GM23338 (cell line): ENCODE data around the gene MKI67.

Experiments used
- CREB1 ChIP-seq: fragments of 250-450 bp; sonication (Bioruptor Pico); IDR thresholded peaks from 2 replicates; pipeline ENCODE4 v1.5.0; 2020; ENCODE audit warnings: low read depth, mild to moderate bottlenecking, moderate library complexity
- EZH2 ChIP-seq: fragments of 200-600 bp; sonication (generic); IDR thresholded peaks from one replicate; pipeline ENCODE4 v1.8.0; 2017; ENCODE audit warnings: antibody characterized with exemption, mild to moderate bottlenecking, low read depth; ENCODE audit not compliant: unreplicated experiment
- EZH2phosphoT487 ChIP-seq: fragments of 200-600 bp; sonication (generic); IDR thresholded peaks from one replicate; pipeline ENCODE4 v1.8.1; 2018; ENCODE audit warnings: antibody characterized with exemption; ENCODE audit not compliant: unreplicated experiment
- JUNB ChIP-seq: IDR thresholded peaks from one replicate; pipeline ENCODE4 v1.6.1; 2016; ENCODE audit warnings: antibody characterized with exemption; ENCODE audit not compliant: unreplicated experiment
- POLR2AphosphoS5 ChIP-seq: IDR thresholded peaks from 2 replicates; pipeline ENCODE4 v1.6.1; 2016; ENCODE audit warnings: antibody characterized with exemption, low read depth
- STAT1 ChIP-seq: IDR thresholded peaks from one replicate; pipeline ENCODE4 v1.6.1; 2016; ENCODE audit warnings: antibody characterized with exemption; ENCODE audit not compliant: unreplicated experiment
- ZNF331 ChIP-seq: fragments of 250-450 bp; sonication (Bioruptor Pico); IDR thresholded peaks from 2 replicates; pipeline ENCODE4 v1.5.0; 2020; ENCODE audit warnings: low read depth, mild to moderate bottlenecking, moderate library complexity
- TF ChIP-seq, protein P1 (sequence below), 2 experiments: fragments of 200-600 bp in 1 of 2; sonication (generic) in 1 of 2; conservative IDR thresholded peaks; 2 replicates each; pipeline versions ENCODE4 v1.5.1 to v1.6.1; 2016 to 2017; ENCODE audit warnings: antibody characterized with exemption in 2 of 2, low read depth in 2 of 2, mild to moderate bottlenecking in 2 of 2, moderate library complexity in 1 of 2
- TF ChIP-seq, protein P2 (sequence below): IDR thresholded peaks from one replicate; pipeline ENCODE4 v1.6.1; 2018; ENCODE audit warnings: antibody characterized with exemption; ENCODE audit not compliant: unreplicated experiment

GRCh38 chr10:128064970-128065580 lies 61.1 kb downstream of the MKI67 start:
- TF ChIP-seq, protein P1, sequence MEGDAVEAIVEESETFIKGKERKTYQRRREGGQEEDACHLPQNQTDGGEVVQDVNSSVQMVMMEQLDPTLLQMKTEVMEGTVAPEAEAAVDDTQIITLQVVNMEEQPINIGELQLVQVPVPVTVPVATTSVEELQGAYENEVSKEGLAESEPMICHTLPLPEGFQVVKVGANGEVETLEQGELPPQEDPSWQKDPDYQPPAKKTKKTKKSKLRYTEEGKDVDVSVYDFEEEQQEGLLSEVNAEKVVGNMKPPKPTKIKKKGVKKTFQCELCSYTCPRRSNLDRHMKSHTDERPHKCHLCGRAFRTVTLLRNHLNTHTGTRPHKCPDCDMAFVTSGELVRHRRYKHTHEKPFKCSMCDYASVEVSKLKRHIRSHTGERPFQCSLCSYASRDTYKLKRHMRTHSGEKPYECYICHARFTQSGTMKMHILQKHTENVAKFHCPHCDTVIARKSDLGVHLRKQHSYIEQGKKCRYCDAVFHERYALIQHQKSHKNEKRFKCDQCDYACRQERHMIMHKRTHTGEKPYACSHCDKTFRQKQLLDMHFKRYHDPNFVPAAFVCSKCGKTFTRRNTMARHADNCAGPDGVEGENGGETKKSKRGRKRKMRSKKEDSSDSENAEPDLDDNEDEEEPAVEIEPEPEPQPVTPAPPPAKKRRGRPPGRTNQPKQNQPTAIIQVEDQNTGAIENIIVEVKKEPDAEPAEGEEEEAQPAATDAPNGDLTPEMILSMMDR (conservative IDR thresholded peaks at IDR 0.05; ENCODE audit: low read depth in 2 of 2) = no peak
- TF ChIP-seq EZH2 = no peak
- TF ChIP-seq POLR2AphosphoS5 = no peak
- TF ChIP-seq EZH2phosphoT487 = no peak
- no peak for TF ChIP-seq STAT1
- TF ChIP-seq, protein P2, sequence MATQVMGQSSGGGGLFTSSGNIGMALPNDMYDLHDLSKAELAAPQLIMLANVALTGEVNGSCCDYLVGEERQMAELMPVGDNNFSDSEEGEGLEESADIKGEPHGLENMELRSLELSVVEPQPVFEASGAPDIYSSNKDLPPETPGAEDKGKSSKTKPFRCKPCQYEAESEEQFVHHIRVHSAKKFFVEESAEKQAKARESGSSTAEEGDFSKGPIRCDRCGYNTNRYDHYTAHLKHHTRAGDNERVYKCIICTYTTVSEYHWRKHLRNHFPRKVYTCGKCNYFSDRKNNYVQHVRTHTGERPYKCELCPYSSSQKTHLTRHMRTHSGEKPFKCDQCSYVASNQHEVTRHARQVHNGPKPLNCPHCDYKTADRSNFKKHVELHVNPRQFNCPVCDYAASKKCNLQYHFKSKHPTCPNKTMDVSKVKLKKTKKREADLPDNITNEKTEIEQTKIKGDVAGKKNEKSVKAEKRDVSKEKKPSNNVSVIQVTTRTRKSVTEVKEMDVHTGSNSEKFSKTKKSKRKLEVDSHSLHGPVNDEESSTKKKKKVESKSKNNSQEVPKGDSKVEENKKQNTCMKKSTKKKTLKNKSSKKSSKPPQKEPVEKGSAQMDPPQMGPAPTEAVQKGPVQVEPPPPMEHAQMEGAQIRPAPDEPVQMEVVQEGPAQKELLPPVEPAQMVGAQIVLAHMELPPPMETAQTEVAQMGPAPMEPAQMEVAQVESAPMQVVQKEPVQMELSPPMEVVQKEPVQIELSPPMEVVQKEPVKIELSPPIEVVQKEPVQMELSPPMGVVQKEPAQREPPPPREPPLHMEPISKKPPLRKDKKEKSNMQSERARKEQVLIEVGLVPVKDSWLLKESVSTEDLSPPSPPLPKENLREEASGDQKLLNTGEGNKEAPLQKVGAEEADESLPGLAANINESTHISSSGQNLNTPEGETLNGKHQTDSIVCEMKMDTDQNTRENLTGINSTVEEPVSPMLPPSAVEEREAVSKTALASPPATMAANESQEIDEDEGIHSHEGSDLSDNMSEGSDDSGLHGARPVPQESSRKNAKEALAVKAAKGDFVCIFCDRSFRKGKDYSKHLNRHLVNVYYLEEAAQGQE = no peak
- no peak for TF ChIP-seq CREB1 (CRISPR knock-in tag)
- no peak for TF ChIP-seq JUNB
- no peak for TF ChIP-seq ZNF331 (CRISPR knock-in tag)
